D721Med (cell line): ENCODE measurements around the gene CDC5L.

Experiments
- DNase-seq: peaks from one replicate; pipeline ENCODE4 v3.0.0; 2011; ENCODE audit warnings: low spot score; ENCODE audit not compliant: insufficient read length
- FAIRE-seq: peaks from 2 replicates; lab custom pipeline; 2011; peaks lifted over from hg19 to GRCh38; lab: Jason Lieb, UNC
- TF ChIP-seq, protein P1 (sequence below): IDR thresholded peaks from 2 replicates; pipeline ENCODE4 v1.5.1; 2012; ENCODE audit warnings: mild to moderate bottlenecking, control low read depth; ENCODE audit not compliant: insufficient read depth; ENCODE audit errors: missing control alignments

CDC5L gene

DNA sequence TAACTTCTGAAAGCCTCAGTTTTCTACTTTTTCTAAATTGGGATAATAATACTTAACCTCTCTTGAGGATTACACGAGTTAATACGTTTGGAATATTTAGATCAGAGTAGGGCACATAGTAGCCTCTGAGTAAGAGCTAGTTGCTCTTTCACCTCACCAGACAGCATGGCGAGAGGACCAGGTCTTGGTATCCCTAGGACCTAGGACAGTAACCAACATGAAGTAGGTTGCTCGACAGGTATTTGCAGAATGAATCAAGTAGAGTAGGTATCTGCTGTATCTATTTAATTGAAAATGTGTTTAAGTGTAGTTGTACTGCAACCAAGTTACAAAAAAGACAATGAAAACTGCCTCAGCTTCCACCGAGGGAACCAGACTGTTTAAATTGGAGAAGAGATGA lies 1.4 kb downstream of the CDC5L start:
- DNase-seq: no peak
- TF ChIP-seq, protein P1, sequence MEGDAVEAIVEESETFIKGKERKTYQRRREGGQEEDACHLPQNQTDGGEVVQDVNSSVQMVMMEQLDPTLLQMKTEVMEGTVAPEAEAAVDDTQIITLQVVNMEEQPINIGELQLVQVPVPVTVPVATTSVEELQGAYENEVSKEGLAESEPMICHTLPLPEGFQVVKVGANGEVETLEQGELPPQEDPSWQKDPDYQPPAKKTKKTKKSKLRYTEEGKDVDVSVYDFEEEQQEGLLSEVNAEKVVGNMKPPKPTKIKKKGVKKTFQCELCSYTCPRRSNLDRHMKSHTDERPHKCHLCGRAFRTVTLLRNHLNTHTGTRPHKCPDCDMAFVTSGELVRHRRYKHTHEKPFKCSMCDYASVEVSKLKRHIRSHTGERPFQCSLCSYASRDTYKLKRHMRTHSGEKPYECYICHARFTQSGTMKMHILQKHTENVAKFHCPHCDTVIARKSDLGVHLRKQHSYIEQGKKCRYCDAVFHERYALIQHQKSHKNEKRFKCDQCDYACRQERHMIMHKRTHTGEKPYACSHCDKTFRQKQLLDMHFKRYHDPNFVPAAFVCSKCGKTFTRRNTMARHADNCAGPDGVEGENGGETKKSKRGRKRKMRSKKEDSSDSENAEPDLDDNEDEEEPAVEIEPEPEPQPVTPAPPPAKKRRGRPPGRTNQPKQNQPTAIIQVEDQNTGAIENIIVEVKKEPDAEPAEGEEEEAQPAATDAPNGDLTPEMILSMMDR: no peak

GRCh38 chr6:44390158-44390683 lies 2.7 kb downstream of the CDC5L start:
- no peak for FAIRE-seq
- TF ChIP-seq, protein P1: no peak
- no peak for DNase-seq

More for the DNA sequence above, 1.4 kb downstream of the CDC5L start:
- no peak for FAIRE-seq

GRCh38 chr6:44395501-44395900 lies 8.0 kb downstream of the CDC5L start:
- FAIRE-seq (no peak), DNase-seq (no peak)
- TF ChIP-seq, protein P1: no peak

GRCh38 chr6:44396968-44397367 lies 9.5 kb downstream of the CDC5L start:
- no peak for DNase-seq
- FAIRE-seq: no peak
- TF ChIP-seq, protein P1: no peak

DNA sequence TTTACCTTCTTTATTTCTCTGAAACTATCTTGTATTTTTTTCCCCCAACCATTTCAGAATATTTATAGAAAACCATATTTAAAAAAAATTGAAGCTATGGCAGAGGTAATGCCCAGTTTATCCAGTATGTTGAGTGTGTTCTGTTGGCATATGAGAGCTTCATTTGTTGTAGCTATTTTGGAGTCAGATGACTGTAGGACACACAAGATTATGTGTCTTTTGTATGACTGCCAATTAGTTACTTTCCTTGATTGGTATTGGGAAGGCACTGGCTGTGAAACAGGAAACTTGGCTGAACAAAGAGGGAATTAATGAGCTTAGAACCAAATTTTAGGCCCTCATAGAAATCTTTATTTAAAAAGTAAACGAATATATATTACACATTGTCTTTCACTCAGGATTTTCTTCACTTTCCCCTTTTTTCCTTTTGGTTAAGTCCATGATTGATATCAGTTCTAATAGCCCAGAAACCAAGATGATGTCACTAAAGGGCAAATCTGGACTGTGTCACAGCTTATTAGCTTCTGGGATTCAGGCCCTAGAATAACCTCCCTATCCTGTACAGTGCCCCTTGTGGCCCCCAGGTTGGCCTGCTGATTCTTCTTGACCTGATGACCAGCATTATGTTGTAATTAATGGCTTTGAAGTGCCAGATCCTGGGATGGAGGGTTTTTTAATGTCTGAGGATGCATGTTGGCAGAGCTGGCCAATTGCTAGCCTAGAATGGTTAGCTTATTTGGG lies 10.1 kb downstream of the CDC5L start:
- FAIRE-seq (no peak), DNase-seq (no peak)
- TF ChIP-seq, protein P1: no peak

DNA sequence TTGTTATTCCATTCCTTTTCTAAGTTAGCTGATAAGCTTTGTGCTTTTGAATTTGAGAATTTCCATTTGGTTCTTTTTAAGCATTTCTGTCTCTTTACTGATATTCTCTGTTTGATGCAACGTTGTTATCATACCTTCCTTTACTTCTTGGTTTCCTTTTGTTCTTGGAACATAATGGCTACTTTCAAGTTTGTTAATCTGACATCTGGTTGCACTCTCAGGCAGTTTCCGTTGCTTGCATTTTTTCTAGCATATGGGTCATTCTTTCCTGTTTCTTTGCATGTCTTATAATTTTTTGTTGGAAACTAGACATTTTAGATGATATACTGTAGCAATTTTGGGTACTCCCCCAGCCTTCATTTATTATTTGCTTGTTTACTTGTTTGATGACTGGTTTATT lies 12.5 kb downstream of the CDC5L start:
- no peak for DNase-seq
- TF ChIP-seq, protein P1: no peak
- no peak for FAIRE-seq

DNA sequence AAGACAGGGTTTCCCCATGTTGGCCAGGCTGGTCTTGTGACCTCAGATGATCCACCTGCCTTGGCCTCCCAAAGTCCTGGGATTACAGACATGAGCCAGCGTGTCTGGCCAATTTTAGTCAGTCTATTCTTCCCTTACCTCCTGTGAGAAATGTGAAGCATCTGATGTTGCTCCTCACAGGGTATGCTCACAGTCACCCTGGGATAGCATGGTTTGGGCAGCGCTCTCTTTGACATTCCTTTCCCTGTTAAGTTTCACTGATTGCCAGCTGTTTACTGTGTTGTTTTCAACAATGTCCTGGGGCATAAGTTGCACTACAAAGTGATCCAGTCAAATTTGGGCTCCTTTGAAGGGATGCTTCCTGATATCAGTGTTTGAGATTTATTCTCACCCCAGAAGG lies 13.1 kb downstream of the CDC5L start:
- FAIRE-seq (no peak), DNase-seq (no peak)
- TF ChIP-seq, protein P1: no peak
